MV-4-11 (cell line): Measurements from ENCODE around the gene TRPV3.
"Not testable (repeated sequence)": the region's sequence is repeated elsewhere in the genome, so short reads cannot be mapped to it uniquely, and the experiment has no call there.

Experiments
- DNase-seq: peaks from one replicate; lab custom pipeline; 2025; lab: John Stamatoyannopoulos, UW

The TRPV3 gene

GRCh38 chr17:3573246-3574100 lies 15.9 kb upstream of the TRPV3 start:
- DNase-seq, result no peak

GRCh38 chr17:3572231-3572630 lies 14.6 kb upstream of the TRPV3 start:
- no peak for DNase-seq

GRCh38 chr17:3571043-3571900 lies 13.7 kb upstream of the TRPV3 start:
- no peak for DNase-seq

GRCh38 chr17:3569534-3570137 lies 12.0 kb upstream of the TRPV3 start:
- no peak for DNase-seq

- no peak for DNase-seq
Observed at GRCh38 chr17:3566551-3566950, 8.9 kb upstream of the TRPV3 start.

- no peak for DNase-seq
Observed at GRCh38 chr17:3565143-3565542, 7.5 kb upstream of the TRPV3 start.

GRCh38 chr17:3564241-3564640 lies 6.6 kb upstream of the TRPV3 start:
- DNase-seq, result not testable (repeated sequence)

GRCh38 chr17:3559270-3559645 lies 1.6 kb upstream of the TRPV3 start:
- DNase-seq, result no peak

GRCh38 chr17:3558603-3559269 lies 1.1 kb upstream of the TRPV3 start:
- peak; percentile 44 for DNase-seq

GRCh38 chr17:3556916-3557767 lies 470 bp downstream of the TRPV3 start:
- no peak for DNase-seq

GRCh38 chr17:3556239-3556915 lies 1.2 kb downstream of the TRPV3 start:
- DNase-seq, result no peak

GRCh38 chr17:3555189-3555796 lies 2.3 kb downstream of the TRPV3 start:
- no peak for DNase-seq

- no peak for DNase-seq
Observed at GRCh38 chr17:3554440-3554839, 3.2 kb downstream of the TRPV3 start.

- no peak for DNase-seq
Observed at GRCh38 chr17:3553419-3554401, 3.9 kb downstream of the TRPV3 start.

GRCh38 chr17:3552916-3553315 lies 4.7 kb downstream of the TRPV3 start:
- DNase-seq, result no peak

GRCh38 chr17:3551189-3551588 lies 6.4 kb downstream of the TRPV3 start:
- no peak for DNase-seq

- DNase-seq, result no peak
Observed at GRCh38 chr17:3549610-3550162, 7.9 kb downstream of the TRPV3 start.

- DNase-seq, result no peak
Observed at GRCh38 chr17:3547628-3548027, 10.0 kb downstream of the TRPV3 start.

- no peak for DNase-seq
Observed at GRCh38 chr17:3546997-3547396, 10.6 kb downstream of the TRPV3 start.
